Measurements from ENCODE around the gene TTN. TPM values are rescaled to one million over a fixed set of nuclear protein-coding genes. Genes with fewer than 3 reads are reported as not detected.

Gene TTN
- total and polyA plus RNA-seq, 8 donors, result 0.96 to 13.8 (median 8.3) TPM

GRCh38 chr2:178767094-178768060 lies 39.8 kb downstream of the TTN start:
- Histone ChIP-seq H3K36me3 (peaks cover 0 to 24% (median 0%) of the 10 kb centered on the region in 3 donors), H3K9me3 (no peaks in the 10 kb centered on the region), H3K27ac (no peak overlapping the region), H3K4me1 (peaks cover 0 to 7% (median 0%) of the 10 kb centered on the region in 3 donors), H3K27me3 (no peaks in the 10 kb centered on the region), H3K4me3 (no peak overlapping the region)
- DNase-seq (no peak), ATAC-seq (peak; percentile 61 to 87 (median 85)), FAIRE-seq (no peak)
- TF ChIP-seq, protein P1, sequence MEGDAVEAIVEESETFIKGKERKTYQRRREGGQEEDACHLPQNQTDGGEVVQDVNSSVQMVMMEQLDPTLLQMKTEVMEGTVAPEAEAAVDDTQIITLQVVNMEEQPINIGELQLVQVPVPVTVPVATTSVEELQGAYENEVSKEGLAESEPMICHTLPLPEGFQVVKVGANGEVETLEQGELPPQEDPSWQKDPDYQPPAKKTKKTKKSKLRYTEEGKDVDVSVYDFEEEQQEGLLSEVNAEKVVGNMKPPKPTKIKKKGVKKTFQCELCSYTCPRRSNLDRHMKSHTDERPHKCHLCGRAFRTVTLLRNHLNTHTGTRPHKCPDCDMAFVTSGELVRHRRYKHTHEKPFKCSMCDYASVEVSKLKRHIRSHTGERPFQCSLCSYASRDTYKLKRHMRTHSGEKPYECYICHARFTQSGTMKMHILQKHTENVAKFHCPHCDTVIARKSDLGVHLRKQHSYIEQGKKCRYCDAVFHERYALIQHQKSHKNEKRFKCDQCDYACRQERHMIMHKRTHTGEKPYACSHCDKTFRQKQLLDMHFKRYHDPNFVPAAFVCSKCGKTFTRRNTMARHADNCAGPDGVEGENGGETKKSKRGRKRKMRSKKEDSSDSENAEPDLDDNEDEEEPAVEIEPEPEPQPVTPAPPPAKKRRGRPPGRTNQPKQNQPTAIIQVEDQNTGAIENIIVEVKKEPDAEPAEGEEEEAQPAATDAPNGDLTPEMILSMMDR (IDR thresholded peaks at IDR 0.05), result no peak
- 52 to 65% methylated on average over 11 of the region's 11 CpGs for WGBS, 2 donors
- intact Hi-C loops (cut with DNase I), result no loop called here

DNA sequence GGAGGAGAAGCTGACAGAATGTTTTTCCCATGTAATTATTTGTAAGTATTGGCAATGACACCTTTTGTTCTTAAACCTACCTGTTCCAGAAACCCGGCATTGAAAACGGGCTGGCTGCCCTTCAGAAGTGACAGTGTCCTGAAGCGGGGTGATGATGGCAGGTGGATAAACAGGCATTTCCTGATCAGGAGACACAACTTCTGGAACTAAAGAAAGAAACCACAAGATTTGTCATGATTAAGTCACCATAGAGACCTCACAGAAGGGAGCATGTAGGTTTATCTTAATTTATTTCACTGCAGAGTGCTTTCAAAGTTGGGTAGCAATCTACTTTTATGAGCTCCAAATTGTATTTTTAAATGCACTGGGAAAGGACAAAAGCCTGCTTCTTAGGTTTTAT lies 43.1 kb downstream of the TTN start:
- Histone ChIP-seq H3K27ac (no peak overlapping the region), H3K4me1 (peaks cover 0 to 7% (median 0%) of the 10 kb centered on the region in 3 donors), H3K4me3 (no peak overlapping the region), H3K9me3 (no peaks in the 10 kb centered on the region), H3K27me3 (no peaks in the 10 kb centered on the region), H3K36me3 (peaks cover 0 to 7% (median 0%) of the 10 kb centered on the region in 3 donors)
- WGBS, 2 donors, result 54 to 69% methylated on average over 3 of the region's 3 CpGs
- intact Hi-C loops (cut with DNase I), result no loop called here
- ATAC-seq (no peak), DNase-seq (no peak), FAIRE-seq (no peak)
- TF ChIP-seq, protein P1 (IDR thresholded peaks at IDR 0.05), result no peak

DNA sequence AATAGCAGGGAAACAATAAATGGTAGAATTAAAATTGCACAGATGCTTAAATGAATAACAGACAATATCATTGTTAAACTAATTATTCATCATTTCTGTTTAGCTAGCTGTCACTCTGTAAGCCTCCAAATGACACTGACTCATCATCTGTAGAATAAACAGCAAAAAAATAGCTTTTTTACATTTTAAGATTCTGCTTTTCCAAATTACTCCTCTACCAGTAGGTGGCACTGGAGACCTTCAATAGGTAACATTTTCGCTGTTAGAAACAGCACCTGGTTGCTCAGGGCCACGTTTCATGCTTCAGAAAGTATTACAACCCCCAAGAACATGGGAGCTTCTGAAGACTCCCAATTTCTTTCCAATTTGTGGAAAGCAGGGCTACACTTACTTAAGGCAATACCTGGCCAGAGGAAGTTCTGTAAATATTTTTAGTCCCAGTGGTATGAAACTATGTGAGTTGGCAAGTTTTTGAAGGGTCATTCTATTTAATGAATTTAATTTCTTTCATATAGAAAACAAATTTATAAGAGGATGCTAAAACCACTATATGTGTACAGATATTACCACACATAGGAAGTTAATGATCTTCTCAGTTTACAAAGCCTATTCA lies 45.4 kb downstream of the TTN start:
- peak in 2 of 6 donors; percentile 23 to 32 for DNase-seq
- Histone ChIP-seq H3K4me1 (no peaks in the 10 kb centered on the region), H3K27me3 (no peaks in the 10 kb centered on the region), H3K9me3 (no peaks in the 10 kb centered on the region), H3K4me3 (no peak overlapping the region), H3K27ac (no peak overlapping the region), H3K36me3 (peaks cover 0 to 7% (median 0%) of the 10 kb centered on the region in 3 donors)
- ATAC-seq, result peak; percentile 66 to 87 (median 84)
- TF ChIP-seq, protein P1 (IDR thresholded peaks at IDR 0.05), result peak; percentile 34 to 69 (median 50)
- FAIRE-seq, result no peak
- intact Hi-C loops (cut with DNase I), result no loop called here
- 2 to 6% methylated on average over 2 of the region's 2 CpGs for WGBS, 2 donors

DNA sequence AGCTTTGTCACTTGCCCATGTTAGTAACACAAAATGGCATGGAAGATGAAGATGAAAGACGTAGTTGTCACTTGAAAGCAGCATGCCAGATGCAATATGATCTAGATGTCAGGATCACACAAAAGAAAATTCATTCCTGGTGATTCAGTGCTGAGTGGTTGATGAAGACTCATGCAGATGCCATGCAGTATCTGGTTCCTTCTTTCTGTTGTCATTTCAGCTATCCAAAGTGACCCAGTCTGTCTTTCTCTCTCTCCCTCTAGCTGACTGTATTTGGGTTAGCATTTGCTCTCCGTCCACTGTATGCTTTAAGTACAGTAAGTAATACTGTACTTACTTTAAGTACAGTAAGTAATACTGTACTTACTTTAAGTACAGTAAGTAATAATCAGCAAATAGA lies 50.4 kb downstream of the TTN start:
- ATAC-seq, result no peak
- Histone ChIP-seq H3K36me3 (no peaks in the 10 kb centered on the region), H3K27me3 (no peaks in the 10 kb centered on the region), H3K9me3 (no peaks in the 10 kb centered on the region), H3K27ac (no peak overlapping the region), H3K4me3 (no peak overlapping the region), H3K4me1 (no peaks in the 10 kb centered on the region)
- intact Hi-C loops (cut with DNase I), result no loop called here
- FAIRE-seq, result peak; percentile 13
- no peak for DNase-seq
- TF ChIP-seq, protein P1 (IDR thresholded peaks at IDR 0.05), result no peak
- WGBS, 2 donors, result 82 to 88% methylated on average over 2 of the region's 2 CpGs
